GM12865 (cell line): Measurements from ENCODE around the gene HADHB.
"Not testable (repeated sequence)": the region's sequence is repeated elsewhere in the genome, so short reads cannot be mapped to it uniquely, and the experiment has no call there.

Experiments
- DNase-seq: peaks from one replicate; pipeline ENCODE4 v3.0.0; 2010; ENCODE audit warnings: low read depth
- H3K4me3 ChIP-seq: 2 replicates; pipeline ENCODE4 v1.5.1; 2011; ENCODE audit warnings: mild to moderate bottlenecking, low read depth, low read length, control low read depth
- CTCF ChIP-seq: IDR thresholded peaks from 2 replicates; pipeline ENCODE4 v1.5.1; 2011; ENCODE audit warnings: low read length, control low read depth, low read depth, inconsistent platforms; ENCODE audit not compliant: insufficient read depth; ENCODE audit errors: missing control alignments

HADHB gene

GRCh38 chr2:26245231-26245732, 543 bp downstream of the HADHB start:
- peak; percentile 60 for DNase-seq
- H3K4me3 ChIP-seq: peak overlapping the region; percentile 95
- TF ChIP-seq CTCF: no peak

- no peak for TF ChIP-seq CTCF
- DNase-seq: peak; percentile 85
- peak overlapping the region; percentile 95 for H3K4me3 ChIP-seq
Observed at GRCh38 chr2:26245810-26246209, 1.1 kb downstream of the HADHB start.

GRCh38 chr2:26246818-26247217, 2.1 kb downstream of the HADHB start:
- no peak for TF ChIP-seq CTCF
- peak overlapping the region; percentile 95 for H3K4me3 ChIP-seq
- DNase-seq: peak; percentile 45

- DNase-seq: no peak
- no peak overlapping the region for H3K4me3 ChIP-seq
- TF ChIP-seq CTCF: no peak
Observed at GRCh38 chr2:26249625-26250024, 4.9 kb downstream of the HADHB start.

GRCh38 chr2:26251893-26252292, 7.2 kb downstream of the HADHB start:
- no peak for TF ChIP-seq CTCF
- DNase-seq: no peak
- H3K4me3 ChIP-seq: no peak overlapping the region

- H3K4me3 ChIP-seq: no peak overlapping the region
- no peak for TF ChIP-seq CTCF
- DNase-seq: no peak
Observed at GRCh38 chr2:26255759-26256384, 11.1 kb downstream of the HADHB start.

- H3K4me3 ChIP-seq, DNase-seq: not testable (repeated sequence)
Observed at GRCh38 chr2:26258836-26259235, 14.1 kb downstream of the HADHB start.
